ENCODE results near the gene DDT.

DNA sequence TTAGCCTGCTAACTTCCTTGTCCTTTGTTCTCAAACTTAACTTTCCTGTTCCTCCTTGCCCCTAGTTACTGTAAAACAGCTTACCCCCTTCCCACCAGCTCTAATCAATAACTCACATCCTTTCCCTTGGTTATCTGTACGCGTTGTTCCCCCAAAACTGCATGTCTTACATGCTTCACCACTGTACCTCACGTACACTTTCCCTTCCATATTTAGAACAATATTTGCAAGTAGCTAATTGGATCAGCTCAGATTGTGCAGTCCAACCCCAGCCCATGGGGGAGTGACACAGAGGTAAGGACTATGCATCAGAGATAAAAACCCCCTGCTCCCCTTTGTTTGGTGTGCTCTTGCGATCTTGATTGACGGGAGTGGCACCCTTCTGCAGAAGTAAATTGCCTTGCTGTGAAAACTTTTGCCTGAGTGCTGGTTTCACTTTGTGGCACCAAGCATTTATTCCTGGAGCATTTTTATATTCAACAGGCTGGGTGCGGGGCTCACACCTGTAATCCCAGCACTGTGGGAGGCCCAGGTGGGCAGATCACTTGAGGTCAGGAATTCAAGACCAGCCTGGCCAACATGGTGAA is 49.1 kb downstream of the DDT start:
- TF ChIP-seq, protein P1, sequence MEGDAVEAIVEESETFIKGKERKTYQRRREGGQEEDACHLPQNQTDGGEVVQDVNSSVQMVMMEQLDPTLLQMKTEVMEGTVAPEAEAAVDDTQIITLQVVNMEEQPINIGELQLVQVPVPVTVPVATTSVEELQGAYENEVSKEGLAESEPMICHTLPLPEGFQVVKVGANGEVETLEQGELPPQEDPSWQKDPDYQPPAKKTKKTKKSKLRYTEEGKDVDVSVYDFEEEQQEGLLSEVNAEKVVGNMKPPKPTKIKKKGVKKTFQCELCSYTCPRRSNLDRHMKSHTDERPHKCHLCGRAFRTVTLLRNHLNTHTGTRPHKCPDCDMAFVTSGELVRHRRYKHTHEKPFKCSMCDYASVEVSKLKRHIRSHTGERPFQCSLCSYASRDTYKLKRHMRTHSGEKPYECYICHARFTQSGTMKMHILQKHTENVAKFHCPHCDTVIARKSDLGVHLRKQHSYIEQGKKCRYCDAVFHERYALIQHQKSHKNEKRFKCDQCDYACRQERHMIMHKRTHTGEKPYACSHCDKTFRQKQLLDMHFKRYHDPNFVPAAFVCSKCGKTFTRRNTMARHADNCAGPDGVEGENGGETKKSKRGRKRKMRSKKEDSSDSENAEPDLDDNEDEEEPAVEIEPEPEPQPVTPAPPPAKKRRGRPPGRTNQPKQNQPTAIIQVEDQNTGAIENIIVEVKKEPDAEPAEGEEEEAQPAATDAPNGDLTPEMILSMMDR (IDR thresholded peaks at IDR 0.05): no peak
- TF ChIP-seq POLR2A (IDR thresholded peaks at IDR 0.05): no peak

All from tibial nerve (tissue), 3 donors.